Gastrocnemius medialis (tissue), 4 donors: ENCODE measurements around the gene VAT1L.

Experiments
- POLR2A ChIP-seq, 2 donors: fragments of 450-650 bp; IDR thresholded peaks; one replicate each; pipeline ENCODE4 v1.6.1; 2017; ENCODE audit warnings: antibody characterized with exemption in 2 of 2, mild to moderate bottlenecking in 2 of 2, moderate library complexity in 2 of 2
- TF ChIP-seq, protein P1 (sequence below), 5 experiments: fragments of 450-650 bp in 3 of 5; fragments of 200-600 bp in 2 of 5; sonication (generic) in 2 of 5; IDR thresholded peaks in 4 of 5; conservative IDR thresholded peaks in 1 of 5; 1 replicate in 4 of 5; 2 replicates in 1 of 5; pipeline ENCODE4 v1.5.1; 2016 to 2019; ENCODE audit warnings: antibody characterized with exemption in 5 of 5, mild to moderate bottlenecking in 3 of 5, moderate library complexity in 3 of 5

DNA sequence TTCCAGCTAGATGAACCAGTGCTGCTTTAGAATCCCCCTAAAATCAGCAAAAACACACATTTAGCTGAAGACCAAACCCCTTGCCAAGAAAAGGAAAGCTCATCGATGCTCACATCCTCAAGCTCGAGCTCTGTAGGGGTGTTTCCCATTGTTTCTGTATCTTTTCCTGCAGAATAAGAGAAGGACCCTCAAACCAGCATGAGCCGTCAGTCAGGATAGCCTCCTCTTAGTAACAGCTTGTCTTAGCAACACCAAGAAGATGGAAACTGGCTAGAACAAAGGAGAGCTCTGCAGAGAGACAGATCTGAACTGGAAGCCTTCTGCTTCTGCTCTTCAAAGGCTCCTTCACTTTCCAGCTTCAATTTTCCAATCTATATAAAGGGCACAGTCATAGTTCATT, 32.0 kb downstream of the VAT1L start:
- TF ChIP-seq, protein P1, sequence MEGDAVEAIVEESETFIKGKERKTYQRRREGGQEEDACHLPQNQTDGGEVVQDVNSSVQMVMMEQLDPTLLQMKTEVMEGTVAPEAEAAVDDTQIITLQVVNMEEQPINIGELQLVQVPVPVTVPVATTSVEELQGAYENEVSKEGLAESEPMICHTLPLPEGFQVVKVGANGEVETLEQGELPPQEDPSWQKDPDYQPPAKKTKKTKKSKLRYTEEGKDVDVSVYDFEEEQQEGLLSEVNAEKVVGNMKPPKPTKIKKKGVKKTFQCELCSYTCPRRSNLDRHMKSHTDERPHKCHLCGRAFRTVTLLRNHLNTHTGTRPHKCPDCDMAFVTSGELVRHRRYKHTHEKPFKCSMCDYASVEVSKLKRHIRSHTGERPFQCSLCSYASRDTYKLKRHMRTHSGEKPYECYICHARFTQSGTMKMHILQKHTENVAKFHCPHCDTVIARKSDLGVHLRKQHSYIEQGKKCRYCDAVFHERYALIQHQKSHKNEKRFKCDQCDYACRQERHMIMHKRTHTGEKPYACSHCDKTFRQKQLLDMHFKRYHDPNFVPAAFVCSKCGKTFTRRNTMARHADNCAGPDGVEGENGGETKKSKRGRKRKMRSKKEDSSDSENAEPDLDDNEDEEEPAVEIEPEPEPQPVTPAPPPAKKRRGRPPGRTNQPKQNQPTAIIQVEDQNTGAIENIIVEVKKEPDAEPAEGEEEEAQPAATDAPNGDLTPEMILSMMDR (IDR thresholded peaks at IDR 0.05 in 4 of 5, conservative IDR thresholded peaks at IDR 0.05 in 1 of 5), result no peak
- no peak for TF ChIP-seq POLR2A (IDR thresholded peaks at IDR 0.05)
